ENCODE measurements around the gene PHF12.

GRCh38 chr17:28968231-28968913, 17.1 kb upstream of the PHF12 start:
- TF ChIP-seq ZNF274 (IDR thresholded peaks at IDR 0.05; ENCODE audit: low read depth, low read length) (no peak), YY1 (IDR thresholded peaks at IDR 0.05; ENCODE audit: insufficient read depth, insufficient read length) (no peak), SUZ12 (IDR thresholded peaks at IDR 0.05; ENCODE audit: extremely low read depth, insufficient read depth, insufficient read length) (no peak)
